Measurements from ENCODE around the gene TACSTD2. TPM values are rescaled to one million over a fixed set of nuclear protein-coding genes. Genes with fewer than 3 reads are reported as not detected.
A peak's percentile ranks its signal among the peaks of the same experiment; 100 is the strongest.
"Not testable (repeated sequence)": the region's sequence is repeated elsewhere in the genome, so short reads cannot be mapped to it uniquely, and the experiment has no call there.

The TACSTD2 gene
- total RNA-seq, 3 donors from 2014 or later (not counting 1 experiment from before 2014, with no cell fraction given) = 0.21 TPM; not detected in 2

DNA sequence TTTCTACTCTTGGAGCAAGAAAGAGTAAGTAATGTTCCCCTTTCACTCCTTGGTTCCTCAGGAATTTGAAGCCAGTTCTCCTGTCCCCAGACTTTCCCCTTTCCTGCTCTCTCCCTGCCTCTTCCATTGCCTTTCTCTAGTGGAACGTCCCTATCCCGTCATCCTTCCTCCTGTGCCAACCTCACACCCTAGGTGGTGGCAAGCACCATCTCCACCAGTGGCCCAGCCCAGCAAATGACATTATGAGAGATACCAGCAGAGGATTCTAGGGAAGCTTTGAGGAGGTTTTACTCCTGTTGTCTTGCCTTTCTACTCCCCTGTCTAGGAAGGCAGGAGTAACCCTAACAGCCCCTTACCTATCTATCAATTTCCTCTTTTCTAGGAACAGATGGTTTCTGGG lies 8.1 kb upstream of the TACSTD2 start:
- DNase-seq = no peak
- no peak overlapping the region for H3K27ac ChIP-seq (ENCODE audit: low read length)
- ATAC-seq = no peak
- no peak overlapping the region for H3K4me3 Mint-ChIP-seq
- TF ChIP-seq, protein P1, sequence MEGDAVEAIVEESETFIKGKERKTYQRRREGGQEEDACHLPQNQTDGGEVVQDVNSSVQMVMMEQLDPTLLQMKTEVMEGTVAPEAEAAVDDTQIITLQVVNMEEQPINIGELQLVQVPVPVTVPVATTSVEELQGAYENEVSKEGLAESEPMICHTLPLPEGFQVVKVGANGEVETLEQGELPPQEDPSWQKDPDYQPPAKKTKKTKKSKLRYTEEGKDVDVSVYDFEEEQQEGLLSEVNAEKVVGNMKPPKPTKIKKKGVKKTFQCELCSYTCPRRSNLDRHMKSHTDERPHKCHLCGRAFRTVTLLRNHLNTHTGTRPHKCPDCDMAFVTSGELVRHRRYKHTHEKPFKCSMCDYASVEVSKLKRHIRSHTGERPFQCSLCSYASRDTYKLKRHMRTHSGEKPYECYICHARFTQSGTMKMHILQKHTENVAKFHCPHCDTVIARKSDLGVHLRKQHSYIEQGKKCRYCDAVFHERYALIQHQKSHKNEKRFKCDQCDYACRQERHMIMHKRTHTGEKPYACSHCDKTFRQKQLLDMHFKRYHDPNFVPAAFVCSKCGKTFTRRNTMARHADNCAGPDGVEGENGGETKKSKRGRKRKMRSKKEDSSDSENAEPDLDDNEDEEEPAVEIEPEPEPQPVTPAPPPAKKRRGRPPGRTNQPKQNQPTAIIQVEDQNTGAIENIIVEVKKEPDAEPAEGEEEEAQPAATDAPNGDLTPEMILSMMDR (IDR thresholded peaks at IDR 0.05) = no peak
- WGBS (ENCODE audit: insufficient coverage) = 89% methylated on average over 2 of the region's 2 CpGs
- H3K4me1 ChIP-seq (ENCODE audit: control insufficient read depth, insufficient read depth, low read length) = no peaks in the 10 kb centered on the region
- no peak overlapping the region for H3K27ac Mint-ChIP-seq
- H3K4me1 Mint-ChIP-seq = peaks cover 0 to 4% of the 10 kb centered on the region in 2 donors
- H3K9me3 Mint-ChIP-seq = no peaks in the 10 kb centered on the region
- intact Hi-C loops (cut with micrococcal nuclease) = no loop called here
- no peaks in the 10 kb centered on the region for H3K27me3 ChIP-seq (ENCODE audit: control insufficient read depth, insufficient read depth, low read length)
- peaks cover 22 to 36% of the 10 kb centered on the region in 2 donors for H3K27me3 Mint-ChIP-seq (ENCODE audit: low read depth in 2 of 2)
- H3K9me3 ChIP-seq (ENCODE audit: control insufficient read depth, insufficient read depth, low read length) = no peaks in the 10 kb centered on the region
- H3K4me3 ChIP-seq (ENCODE audit: low read length) = no peak overlapping the region
- H3K36me3 ChIP-seq (ENCODE audit: control insufficient read depth, insufficient read depth, low read length) = no peaks in the 10 kb centered on the region
- H3K36me3 Mint-ChIP-seq = no peaks in the 10 kb centered on the region

DNA sequence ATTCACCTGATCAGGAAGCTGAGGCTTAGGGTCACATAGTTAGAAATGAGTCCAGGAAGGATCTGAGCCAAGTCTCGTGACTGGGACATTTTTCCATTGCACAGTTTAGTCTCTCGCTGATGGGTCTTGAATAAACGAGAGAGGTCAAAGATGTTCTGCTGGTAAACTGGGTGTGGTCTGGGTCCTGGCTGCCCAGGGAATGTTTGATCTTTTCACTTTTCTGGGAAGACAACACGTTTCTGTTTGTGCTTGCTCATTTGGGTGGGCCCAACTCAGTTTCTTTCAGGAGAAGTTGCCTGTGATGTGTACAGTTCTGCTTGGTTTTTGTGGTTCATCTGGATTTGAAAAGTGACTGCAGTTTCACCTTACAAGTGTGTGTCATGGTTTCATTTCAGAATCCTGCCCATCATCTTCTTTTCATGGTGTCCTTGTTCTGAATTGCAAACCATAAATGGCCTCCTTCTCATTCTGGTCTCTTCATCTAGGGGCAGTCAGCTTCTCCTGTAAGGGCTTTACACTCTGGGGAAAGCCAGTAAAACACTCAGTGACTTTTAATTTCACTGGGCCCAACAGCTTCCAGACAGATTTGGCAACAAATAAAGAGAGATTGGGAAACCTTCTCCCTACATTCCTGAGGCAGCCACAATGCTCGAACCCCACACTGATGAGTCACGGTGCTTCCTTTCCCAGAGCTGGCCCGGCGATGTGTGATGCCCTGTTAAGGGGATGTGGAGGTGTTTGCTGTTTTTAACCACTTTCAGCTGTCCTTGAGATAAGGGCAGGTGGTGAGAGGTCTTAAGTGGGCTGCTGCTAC lies 7.2 kb upstream of the TACSTD2 start:
- peaks cover 26 to 44% of the 10 kb centered on the region in 2 donors for H3K27me3 Mint-ChIP-seq (ENCODE audit: low read depth in 2 of 2)
- ATAC-seq = no peak

DNA sequence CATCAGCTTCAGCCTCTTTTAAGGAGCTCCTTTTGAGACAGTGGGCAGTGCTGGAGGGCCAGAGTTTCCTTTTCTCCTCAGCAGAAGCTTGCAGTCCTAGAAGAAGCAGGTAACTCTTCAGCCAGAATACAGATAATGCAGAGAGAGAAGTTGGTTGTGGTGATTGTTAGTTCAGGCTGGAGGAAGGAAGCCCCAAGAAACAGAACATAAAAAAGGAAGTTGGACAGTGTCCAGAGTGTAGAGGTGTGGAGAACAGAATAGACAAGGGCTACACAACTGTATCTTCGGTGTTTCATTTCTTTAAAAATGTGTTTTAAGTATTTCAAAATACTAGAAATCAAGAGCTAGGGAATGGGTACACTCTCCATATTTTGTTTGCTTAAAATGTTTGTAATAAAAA lies 6.4 kb upstream of the TACSTD2 start:
- no peak overlapping the region for H3K4me3 Mint-ChIP-seq
- no peaks in the 10 kb centered on the region for H3K36me3 ChIP-seq (ENCODE audit: control insufficient read depth, insufficient read depth, low read length)
- H3K4me1 Mint-ChIP-seq = peaks cover 0 to 4% of the 10 kb centered on the region in 2 donors
- H3K36me3 Mint-ChIP-seq = no peaks in the 10 kb centered on the region
- no peaks in the 10 kb centered on the region for H3K9me3 ChIP-seq (ENCODE audit: control insufficient read depth, insufficient read depth, low read length)
- peak in 1 of 3 donors; percentile 64 for ATAC-seq
- H3K4me1 ChIP-seq (ENCODE audit: control insufficient read depth, insufficient read depth, low read length) = no peaks in the 10 kb centered on the region
- H3K27me3 Mint-ChIP-seq (ENCODE audit: low read depth in 2 of 2) = peaks cover 25 to 48% of the 10 kb centered on the region in 2 donors
- no peak overlapping the region for H3K27ac Mint-ChIP-seq
- peaks cover 3% of the 10 kb centered on the region for H3K27me3 ChIP-seq (ENCODE audit: control insufficient read depth, insufficient read depth, low read length)
- intact Hi-C loops (cut with micrococcal nuclease) = no loop called here
- H3K4me3 ChIP-seq (ENCODE audit: low read length) = no peak overlapping the region
- no peak for DNase-seq
- TF ChIP-seq, protein P1 (IDR thresholded peaks at IDR 0.05) = no peak
- no peak overlapping the region for H3K27ac ChIP-seq (ENCODE audit: low read length)
- H3K9me3 Mint-ChIP-seq = no peaks in the 10 kb centered on the region
- WGBS (ENCODE audit: insufficient coverage) = 17% methylated on average over 1 of the region's 1 CpG

More for the DNA sequence above, 7.2 kb upstream of the TACSTD2 start:
- no peaks in the 10 kb centered on the region for H3K9me3 ChIP-seq (ENCODE audit: control insufficient read depth, insufficient read depth, low read length)
- WGBS (ENCODE audit: insufficient coverage) = 30% methylated on average over 8 of the region's 8 CpGs
- intact Hi-C loops (cut with micrococcal nuclease) = no loop called here
- no peaks in the 10 kb centered on the region for H3K36me3 ChIP-seq (ENCODE audit: control insufficient read depth, insufficient read depth, low read length)
- no peak overlapping the region for H3K4me3 Mint-ChIP-seq
- H3K36me3 Mint-ChIP-seq = no peaks in the 10 kb centered on the region
- H3K27ac ChIP-seq (ENCODE audit: low read length) = no peak overlapping the region
- no peak for DNase-seq
- peaks cover 0 to 4% of the 10 kb centered on the region in 2 donors for H3K4me1 Mint-ChIP-seq
- no peak overlapping the region for H3K27ac Mint-ChIP-seq
- H3K4me1 ChIP-seq (ENCODE audit: control insufficient read depth, insufficient read depth, low read length) = no peaks in the 10 kb centered on the region
- no peaks in the 10 kb centered on the region for H3K9me3 Mint-ChIP-seq
- no peak overlapping the region for H3K4me3 ChIP-seq (ENCODE audit: low read length)
- H3K27me3 ChIP-seq (ENCODE audit: control insufficient read depth, insufficient read depth, low read length) = peaks cover under 1% of the 10 kb centered on the region
- TF ChIP-seq, protein P1 (IDR thresholded peaks at IDR 0.05) = no peak

DNA sequence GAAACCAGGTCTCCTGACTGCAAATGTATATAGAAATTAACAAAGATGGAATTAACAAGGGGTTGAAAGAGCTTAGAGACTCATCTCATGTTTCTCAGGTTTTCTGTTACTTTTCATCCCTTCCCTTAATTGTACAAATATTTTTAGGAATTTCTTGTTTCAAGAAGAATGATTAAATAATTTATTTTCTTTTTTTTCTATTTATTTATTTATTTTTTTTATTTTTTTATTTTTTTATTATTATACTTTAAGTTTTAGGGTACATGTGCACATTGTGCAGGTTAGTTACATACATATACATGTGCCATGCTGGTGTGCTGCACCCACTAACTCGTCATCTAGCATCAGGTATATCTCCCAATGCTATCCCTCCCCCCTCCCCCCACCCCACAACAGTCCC lies 5.1 kb upstream of the TACSTD2 start:
- peaks cover 11% of the 10 kb centered on the region for H3K27me3 ChIP-seq (ENCODE audit: control insufficient read depth, insufficient read depth, low read length)
- H3K27ac Mint-ChIP-seq; H3K4me1 ChIP-seq (ENCODE audit: control insufficient read depth, insufficient read depth, low read length); H3K9me3 ChIP-seq (ENCODE audit: control insufficient read depth, insufficient read depth, low read length); intact Hi-C loops (cut with micrococcal nuclease); H3K36me3 ChIP-seq (ENCODE audit: control insufficient read depth, insufficient read depth, low read length); ATAC-seq; H3K4me3 ChIP-seq (ENCODE audit: low read length); H3K9me3 Mint-ChIP-seq; H3K36me3 Mint-ChIP-seq; H3K4me3 Mint-ChIP-seq; DNase-seq; H3K4me1 Mint-ChIP-seq; H3K27ac ChIP-seq (ENCODE audit: low read length): not testable (repeated sequence)
- H3K27me3 Mint-ChIP-seq (ENCODE audit: low read depth in 2 of 2) = peaks cover 36 to 60% of the 10 kb centered on the region in 2 donors
- WGBS (ENCODE audit: insufficient coverage) = no CpG with 5 or more reads among the region's 1 CpG

Data from natural killer cell (primary cell).